GM19452 (cell line): ENCODE results near the gene LSM2.
"Not testable (repeated sequence)": the region's sequence is repeated elsewhere in the genome, so short reads cannot be mapped to it uniquely, and the experiment has no call there.

ENCODE experiments used
- ATAC-seq: cut with Tn5 transposase; IDR thresholded peaks from one replicate; pipeline ENCODE4 v1.9.1; 2021; ENCODE audit not compliant: unreplicated experiment

The LSM2 gene

DNA sequence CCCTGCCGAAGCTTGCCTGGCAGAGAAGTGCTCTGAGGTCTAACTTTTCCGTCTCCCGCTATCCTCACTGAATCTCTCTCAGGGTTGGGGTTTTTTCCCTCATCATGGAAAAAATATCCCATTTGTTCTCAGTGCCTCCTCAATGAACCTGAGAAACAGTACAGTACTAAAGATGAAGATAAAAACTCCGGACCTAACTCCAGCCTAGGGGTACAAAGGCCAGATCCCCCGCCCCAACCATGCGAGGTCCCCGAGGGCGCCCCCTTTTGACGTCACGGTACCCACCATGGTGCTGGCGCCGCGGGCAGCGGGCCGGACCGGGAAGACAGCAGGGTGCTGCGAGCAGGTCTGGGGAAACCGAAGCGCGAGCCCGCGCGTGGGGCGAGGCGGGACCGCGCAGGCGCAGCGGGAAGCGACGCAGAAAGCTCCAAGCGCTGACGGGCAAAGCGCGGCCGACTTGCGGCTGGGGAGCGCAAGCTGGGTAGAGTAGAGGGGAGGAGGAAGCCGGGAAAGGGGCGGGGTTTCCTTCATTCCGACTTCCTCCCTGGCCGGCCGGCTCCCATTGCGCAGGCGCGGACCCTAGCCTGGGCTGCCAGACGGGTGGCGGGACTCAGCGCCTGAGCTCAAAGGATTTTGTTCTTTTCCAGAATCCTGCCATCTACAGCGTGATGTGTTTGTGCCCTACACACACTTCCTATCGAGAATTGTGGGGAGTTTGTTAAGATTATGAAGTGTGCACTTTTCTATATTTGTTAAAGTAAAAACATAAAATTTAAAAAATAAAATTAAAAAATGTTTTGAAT is at the start of gene LSM2:
Gene LSM2, minus strand, starts transcription at position 497 of the 803 bp plus-strand sequence. Its CDS starts 209 bp downstream, at position 288.
- peak; percentile 84 for ATAC-seq

DNA sequence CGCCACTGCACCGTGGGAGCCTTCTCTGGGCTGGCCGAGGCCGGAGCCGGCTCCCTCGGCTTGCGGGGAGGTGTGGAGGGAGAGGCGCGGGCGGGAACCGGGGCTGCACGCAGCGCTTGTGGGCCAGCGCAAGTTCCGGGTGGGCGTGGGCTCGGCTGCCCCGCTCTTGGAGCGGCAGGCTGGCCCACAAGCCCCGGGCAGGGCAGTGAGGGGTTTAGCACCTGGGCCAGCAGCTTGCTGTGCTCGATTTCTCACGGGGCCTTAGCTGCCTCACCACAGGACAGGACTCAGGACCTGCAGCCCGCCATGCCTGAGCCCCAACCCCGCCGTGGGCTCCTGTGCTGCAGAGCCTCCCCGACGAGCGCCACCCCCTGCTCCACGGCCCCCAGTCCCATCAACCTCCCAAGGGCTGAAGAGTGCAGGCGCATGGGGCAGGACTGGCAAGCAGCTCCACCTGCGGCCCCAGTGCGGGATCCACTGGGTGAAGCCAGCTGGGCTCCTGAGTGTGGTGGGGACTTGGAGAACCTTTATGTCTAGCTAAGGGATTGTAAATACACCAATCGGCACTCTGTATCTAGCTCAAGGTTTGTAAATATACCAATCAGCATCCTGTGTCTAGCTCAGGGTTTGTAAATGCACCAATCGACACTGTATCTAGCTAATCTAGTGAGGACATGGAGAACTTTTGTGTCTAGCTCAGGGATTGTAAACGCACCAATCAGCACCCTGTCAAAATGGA is 45.4 kb upstream of the LSM2 start:
- not testable (repeated sequence) for ATAC-seq

DNA sequence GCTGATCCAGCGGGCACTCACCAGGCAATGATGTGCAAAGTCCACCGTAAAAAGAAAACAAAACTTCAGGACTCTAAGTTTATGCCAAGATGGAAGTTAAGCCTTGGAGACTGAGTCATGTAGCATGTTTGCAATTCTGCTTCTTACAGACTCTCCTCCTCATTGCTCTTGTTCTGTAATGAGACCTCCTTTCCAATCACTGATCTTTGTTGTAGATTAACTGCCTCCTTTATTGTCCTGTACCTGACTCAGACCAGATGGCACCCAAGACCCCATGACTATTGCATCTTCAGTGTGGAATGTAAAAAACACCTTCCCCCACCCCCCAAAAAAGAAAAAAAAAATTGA is 44.7 kb upstream of the LSM2 start:
- no peak for ATAC-seq

DNA sequence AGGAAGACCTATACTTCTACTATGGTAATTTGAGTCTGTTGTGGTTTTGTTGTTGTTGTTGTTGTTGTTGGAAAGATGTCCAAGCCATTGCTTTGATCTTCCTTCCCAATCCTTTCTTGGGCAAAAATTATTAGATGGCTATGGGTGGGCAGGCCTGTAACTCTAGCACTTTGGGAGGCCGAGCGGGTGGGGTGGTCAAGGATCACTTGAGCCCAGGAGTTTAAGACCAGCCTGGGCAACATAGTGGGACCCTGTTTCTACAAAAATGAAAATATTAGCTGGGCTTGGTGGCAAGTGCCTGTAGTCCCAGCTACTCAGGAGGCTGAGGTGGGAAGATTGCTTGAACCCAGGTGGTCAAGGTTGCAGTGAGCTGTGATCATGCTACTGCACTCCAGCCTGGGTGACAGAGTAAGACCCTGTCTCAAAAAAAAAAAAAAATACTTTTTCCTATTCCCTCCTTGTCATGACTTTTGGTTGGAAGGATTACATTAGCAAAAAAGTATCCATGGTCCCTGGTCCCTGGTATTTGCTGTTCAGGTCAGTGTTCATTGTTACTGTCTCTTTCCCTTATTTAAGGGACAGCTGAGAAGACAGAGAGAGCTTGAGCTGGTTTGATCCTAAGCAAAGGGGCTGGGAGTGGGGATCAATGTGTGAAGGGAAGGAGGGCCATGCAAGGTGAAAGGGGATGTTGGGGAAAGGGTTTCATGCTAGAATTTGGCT is 44.2 kb upstream of the LSM2 start:
- no peak for ATAC-seq

DNA sequence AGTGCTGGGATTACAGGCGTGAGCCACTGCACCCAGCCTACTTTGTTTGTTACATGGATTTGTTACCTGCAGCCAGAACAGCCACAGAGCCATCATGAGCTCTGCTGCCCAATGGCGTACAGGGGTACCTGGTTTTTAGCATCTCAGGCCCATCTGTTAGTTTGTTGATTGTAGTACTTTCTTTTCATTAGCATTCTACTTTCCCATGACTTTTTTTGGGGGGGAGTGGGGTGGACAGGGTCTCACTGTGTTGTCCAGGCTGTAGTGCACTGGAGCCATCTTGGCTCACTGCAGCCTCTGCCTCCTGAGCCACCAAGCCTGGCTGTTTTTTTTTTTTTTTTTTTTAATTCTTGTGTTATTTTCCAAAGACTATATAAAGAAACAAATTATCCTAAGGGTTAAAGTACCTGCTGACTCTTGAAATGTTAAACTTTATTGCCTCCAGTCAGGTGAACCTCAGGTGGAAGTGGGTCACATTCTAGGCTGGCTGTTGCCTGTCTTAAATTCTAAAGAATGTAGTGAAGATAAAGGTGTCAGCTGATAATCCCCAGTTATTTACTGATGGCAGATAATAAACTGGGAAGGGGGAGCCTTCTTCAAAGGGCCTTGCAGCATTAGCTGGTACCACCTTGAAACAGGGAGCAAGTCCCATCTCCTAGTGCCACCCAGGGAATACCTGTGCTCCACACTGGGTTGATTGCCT is 40.7 kb upstream of the LSM2 start:
- no peak for ATAC-seq

DNA sequence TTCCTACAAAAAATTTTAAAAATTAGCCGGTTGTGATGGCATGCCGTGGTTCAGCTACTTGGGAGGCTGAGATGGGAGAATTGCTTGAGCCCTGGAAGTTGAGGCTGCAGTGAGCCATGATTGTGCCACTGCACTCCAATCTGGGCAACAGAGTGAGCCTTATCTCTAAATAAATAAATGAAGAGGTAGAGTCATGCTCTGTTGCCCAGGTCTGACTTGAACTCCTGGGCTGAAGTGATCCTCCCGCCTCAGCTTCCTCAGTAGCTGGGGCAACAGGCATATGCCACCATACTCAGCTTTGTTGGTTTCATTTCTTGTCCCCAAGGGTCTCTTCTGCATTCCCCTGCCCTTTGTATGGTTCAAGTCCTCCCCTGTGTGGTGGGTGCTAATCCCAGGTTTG is 37.7 kb upstream of the LSM2 start:
- no peak for ATAC-seq

DNA sequence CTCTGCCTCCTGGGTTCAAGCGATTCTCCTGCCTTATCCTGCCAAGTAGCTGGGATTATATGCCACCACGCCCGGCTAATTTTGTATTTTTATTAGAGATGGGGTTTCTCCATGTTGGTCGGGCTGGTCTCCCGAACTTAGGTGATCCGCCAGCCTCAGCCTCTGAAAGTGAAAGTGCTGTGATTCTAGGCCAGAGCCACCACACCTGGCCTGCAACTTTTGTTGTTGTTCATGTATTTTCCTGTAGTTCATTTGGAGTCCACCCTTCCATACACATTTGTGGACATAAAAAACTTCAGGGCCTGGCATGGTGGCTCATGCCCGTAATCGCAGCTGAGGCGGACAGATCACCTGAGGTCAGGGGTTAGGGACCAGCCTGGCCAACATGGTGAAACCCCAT is 35.3 kb upstream of the LSM2 start:
- ATAC-seq: no peak

DNA sequence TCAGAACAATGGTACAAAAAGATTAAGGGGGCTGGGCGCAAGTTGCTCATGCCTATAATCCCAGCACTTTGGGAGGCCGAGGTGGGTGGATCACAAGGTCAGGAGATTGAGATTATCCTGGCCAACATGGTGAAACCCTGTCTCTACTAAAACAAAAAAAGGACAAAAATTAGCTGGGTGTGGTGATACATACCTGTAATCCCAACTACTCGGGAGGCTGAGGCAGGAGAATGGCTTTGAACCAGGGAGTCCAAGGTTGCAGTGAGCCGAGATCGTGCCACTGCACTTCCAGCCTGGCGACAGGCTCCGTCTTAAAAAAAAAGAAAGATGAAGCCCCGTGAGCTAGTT is 33.0 kb upstream of the LSM2 start:
- not testable (repeated sequence) for ATAC-seq

DNA sequence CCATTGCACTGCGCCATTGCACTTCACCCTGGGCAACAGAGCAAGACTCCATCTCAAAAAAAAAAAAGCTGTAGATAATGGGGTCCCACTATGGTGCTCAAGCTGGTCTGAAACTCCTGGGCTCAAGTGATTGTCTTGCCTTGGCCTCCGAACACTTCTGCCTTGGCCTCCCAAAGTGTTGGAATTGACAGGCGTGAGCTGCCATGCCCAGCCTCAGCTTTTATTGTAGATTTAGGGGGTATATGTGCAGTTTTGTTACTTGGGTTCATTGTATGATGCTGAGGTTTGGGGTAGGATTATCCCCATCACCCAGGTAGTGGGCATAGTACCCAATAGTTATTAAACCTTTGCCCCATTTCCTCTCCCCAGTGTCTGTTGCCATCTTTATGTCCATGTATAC is 32.2 kb upstream of the LSM2 start:
- no peak for ATAC-seq

DNA sequence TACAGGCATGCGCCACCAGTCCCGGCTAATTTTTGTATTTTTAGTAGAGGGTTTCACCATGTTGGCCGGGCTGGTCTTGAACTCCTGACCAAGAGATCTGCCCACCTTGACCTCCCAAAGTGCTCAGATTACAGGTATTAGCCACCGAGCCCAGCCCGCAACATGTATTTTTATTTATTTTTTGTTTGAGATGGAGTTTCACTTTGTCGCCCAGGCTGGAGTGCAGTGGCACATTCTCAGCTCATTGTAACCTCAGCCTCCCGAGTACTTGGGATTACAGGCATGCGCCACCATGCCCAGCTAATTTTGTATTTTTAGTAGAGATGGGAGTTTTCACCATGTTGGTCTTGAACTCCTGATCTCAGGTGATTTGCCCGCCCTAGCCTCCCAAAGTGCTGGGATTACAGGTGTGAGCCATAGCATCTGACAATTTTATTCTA is 31.4 kb upstream of the LSM2 start:
- ATAC-seq: not testable (repeated sequence)

DNA sequence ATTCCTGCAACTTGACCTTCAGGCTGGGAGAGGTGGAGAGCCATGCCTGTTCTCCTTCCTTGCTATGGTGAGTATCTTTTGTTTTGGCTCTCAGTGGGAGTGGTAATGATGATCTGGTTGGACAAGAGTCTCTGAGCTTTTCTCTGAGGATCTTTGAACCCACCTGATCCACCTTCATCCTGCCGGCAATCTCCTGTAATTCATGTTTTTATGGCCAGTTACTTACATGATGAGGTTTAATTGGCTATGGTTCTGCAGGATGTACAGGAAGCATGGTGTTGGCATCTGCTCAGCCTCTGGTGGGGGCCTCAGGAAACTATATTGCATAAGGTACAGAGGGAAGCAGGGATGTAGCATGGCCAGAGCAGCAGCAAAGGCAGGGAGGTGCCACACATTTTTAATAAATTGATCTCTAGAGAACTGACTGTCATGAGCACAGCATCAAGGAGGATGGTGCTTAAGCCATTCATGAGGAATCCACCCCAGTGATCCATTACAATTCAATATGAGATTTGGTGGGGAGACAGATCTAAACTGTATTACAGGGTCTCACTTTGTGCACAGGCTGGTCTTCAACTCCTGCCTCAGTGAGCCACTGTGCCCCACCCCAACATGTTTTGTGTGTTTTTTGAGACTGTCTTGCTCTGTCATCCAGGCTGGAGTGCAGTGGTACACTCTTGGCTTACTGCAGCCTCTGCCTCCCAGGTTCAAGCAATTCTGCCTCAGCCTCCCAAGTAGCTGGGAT is 30.8 kb upstream of the LSM2 start:
- ATAC-seq: no peak

DNA sequence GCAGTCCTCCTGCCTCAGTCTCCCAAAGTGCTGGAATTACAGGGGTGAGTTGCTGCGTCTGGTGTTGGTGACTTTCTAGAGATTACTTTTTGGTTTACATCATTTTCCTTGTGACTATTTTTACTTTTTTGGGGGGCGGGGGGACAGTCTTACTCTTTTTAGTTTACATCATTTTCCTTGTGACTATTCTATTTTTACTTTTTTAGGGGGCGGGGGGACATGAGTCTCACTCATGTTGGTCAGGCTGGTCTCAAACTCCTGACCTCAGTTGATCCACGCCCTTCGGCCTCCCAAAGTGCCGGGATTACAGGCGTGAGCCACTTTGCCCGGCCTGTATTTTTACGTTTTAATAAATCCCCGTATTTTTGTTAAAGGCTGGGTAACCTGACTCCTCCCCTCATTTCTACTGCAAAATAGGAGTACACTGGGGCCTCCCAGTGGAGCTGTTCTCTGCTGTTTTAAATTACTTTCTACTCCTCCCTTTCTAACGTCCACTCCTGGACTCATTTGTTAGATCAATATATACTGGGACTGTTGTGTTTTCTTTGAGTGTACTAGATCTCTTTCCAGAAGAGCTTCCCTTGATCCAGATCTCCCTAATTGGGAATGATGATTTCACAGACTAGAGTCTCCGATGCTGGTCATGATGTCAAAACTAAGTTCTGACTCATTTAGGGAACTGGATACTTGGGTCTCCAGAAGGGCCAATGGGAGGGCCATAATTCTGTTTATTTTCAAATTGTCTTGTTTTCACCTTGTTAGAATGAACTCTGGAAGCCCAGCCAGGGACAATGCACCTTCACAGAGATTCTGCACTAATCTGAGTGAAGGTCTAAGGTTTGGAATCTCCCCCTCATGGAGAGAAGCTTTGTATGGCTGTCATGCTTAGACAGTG is 30.0 kb upstream of the LSM2 start:
- no peak for ATAC-seq

DNA sequence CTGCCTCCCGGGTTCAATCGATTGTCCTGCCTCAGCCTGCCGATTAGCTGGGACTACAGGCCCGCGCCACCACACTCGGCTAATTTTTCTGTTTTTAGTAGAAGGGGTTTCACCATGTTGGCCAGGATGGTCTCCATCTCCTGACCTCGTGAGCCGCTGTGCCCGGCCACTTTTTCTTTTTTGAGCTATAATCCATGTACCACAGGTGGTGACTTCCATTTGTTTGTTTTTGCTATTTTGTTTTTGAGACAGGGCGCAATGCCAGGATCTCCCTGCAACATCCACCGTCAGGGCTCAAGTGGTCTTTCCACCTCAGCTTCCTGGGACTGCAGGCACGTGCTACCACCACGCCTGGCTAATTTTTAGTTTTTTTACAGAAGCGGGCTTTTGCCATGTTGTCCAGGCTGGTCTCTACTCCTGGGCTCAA is 29.3 kb upstream of the LSM2 start:
- no peak for ATAC-seq

DNA sequence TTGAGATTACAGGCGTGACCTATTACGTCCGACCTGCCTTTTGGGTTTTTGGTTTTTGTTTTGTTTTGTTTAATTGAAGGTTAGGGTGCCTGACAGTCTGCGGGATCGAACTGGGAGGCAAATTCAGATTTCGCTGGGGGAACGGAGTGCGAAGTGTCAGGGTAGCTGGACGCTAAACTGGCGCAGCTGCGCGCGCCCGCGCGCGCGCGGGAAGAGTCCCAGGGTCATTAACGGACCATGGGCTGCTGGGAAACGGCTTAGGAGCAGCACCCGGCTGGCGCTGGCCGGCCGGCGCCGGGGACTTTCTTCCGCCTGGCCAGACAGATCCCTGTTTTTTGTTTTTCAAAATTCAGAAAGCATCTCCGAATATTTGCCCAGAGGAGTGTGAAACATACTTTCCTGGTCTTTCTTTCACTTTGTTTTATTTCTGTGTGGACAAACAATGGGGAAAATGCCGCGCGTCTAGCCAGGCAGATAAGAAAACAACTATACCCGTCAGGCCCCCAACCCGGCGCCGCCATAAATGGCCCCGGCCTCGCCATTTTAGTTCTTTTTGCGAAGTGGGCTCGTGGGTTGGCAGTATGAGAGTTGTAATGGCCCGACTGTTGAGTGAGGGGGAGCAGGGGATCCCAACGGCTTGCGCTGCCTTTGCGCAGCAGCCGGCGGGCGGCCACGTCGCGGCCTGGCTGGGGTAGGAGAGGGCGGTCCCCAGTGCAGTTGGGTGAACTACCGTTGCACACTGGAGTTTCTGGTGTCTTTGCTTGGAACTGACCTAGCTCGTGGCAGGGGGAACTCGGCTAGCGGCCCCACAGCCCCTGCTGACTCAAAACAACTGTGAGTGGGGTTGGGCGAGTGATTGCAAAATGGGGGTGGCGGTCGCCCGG is 27.8 kb upstream of the LSM2 start:
- peak; percentile 45 for ATAC-seq

DNA sequence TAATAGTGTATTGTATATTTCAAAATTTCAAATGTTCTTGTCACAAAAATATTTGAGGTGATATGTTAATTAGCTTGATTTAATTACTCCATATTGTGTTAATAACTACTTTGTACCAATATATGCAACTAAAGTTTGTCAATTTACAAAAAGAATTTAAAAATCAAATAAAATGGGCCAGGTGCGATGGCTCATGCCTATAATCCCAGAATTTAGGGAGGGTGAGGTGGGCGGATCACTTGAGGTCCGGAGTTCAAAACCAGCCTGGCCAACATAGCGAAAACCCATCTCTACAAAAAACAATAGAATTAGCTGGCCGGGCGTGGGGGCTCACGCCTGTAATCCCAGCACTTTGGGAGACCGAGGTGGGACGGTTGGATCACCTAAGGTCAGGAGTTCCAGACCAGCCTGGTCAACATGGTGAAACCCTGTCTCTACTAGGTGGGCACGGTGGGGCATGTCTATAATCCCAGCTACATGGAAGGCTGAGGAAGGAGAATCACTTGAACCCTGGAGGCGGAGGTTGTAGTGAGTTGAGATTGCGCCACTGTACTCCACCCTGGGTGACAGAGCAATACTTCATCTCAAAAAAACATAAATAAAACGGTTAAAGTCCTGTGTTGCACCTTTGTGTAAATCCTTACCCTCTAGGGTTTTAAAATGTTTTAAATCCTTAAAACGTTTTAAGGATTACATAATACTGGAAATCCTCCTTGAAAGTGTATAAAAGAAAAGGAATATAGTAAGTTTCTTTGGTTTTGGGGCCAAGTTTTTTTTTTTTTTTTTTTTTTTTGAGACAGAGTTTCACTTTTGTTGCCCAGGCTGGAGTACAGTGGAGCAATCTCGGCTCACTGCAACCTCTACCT is 24.8 kb upstream of the LSM2 start:
- no peak for ATAC-seq

DNA sequence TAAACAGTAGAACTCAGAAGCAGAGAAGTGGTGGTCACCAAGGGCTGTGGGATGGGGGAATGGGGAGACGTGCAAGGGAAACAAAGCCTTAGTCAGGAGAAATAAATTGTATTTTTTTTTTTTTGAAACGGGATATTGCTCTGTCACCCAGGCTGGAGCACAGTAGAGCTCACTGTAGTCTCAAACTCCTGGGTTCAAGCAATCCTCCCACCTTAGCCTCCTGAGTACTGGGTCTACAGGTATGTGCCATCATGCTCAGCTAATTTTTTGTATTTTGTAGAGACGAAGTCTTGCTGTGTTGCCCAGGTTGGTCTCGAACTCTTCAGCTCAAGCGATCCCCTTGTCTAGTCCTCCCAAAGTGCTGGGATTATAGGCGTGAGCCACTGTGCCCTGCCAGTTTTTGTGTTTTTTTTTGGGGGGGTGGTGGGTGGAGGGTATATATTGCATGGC is 24.1 kb upstream of the LSM2 start:
- no peak for ATAC-seq

DNA sequence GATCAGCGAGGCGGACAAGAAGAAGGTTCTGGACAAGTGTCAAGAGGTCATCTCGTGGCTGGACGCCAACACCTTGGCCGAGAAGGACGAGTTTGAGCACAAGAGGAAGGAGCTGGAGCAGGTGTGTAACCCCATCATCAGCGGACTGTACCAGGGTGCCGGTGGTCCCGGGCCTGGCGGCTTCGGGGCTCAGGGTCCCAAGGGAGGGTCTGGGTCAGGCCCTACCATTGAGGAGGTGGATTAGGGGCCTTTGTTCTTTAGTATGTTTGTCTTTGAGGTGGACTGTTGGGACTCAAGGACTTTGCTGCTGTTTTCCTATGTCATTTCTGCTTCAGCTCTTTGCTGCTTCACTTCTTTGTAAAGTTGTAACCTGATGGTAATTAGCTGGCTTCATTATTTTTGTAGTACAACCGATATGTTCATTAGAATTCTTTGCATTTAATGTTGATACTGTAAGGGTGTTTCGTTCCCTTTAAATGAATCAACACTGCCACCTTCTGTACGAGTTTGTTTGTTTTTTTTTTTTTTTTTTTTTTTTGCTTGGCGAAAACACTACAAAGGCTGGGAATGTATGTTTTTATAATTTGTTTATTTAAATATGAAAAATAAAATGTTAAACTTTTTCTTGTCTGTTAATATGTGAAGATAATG is 23.0 kb upstream of the LSM2 start:
- ATAC-seq: no peak
